Spleen (tissue), 11 donors: ENCODE results near the gene HMCN2. TPM values are rescaled to one million over a fixed set of nuclear protein-coding genes. Genes with fewer than 3 reads are reported as not detected.
A peak's percentile ranks its signal among the peaks of the same experiment; 100 is the strongest.

Experiments used
- DNase-seq: peaks from one replicate; pipeline ENCODE4 v3.0.0-alpha.2; 2020
- H3K27ac ChIP-seq, 8 donors: fragments of 200-600 bp; sonication (generic) in 7 of 8; 1 replicate in 4 of 8; 2 replicates in 4 of 8; pipeline versions ENCODE4 v1.5.0 to v1.8.0; 2016 to 2021; ENCODE audit warnings: inconsistent platforms in 4 of 8, mild to moderate bottlenecking in 4 of 8, moderate library complexity in 1 of 8
- H3K27me3 ChIP-seq, 7 donors: fragments of 200-600 bp; sonication (generic) in 6 of 7; replicated peaks in 1 of 7; 1 replicate in 4 of 7; 2 replicates in 3 of 7; pipeline versions ENCODE4 v1.5.0 to v1.8.0; 2016 to 2021; ENCODE audit warnings: inconsistent platforms in 3 of 7, mild to moderate bottlenecking in 1 of 7
- H3K36me3 ChIP-seq, 6 donors: fragments of 200-600 bp; sonication (generic) in 5 of 6; 1 replicate in 4 of 6; 2 replicates in 2 of 6; pipeline versions ENCODE4 v1.5.0 to v1.8.0; 2016 to 2021; ENCODE audit warnings: inconsistent platforms in 2 of 6
- H3K4me1 ChIP-seq, 6 donors: fragments of 200-600 bp; sonication (generic) in 5 of 6; 1 replicate in 3 of 6; 2 replicates in 3 of 6; pipeline versions ENCODE4 v1.5.0 to v1.8.0; 2016 to 2021; ENCODE audit warnings: inconsistent platforms in 3 of 6
- H3K4me3 ChIP-seq, 8 donors: fragments of 200-600 bp; sonication (generic) in 7 of 8; 1 replicate in 4 of 8; 2 replicates in 4 of 8; pipeline versions ENCODE4 v1.5.0 to v1.8.0; 2016 to 2021; ENCODE audit warnings: inconsistent platforms in 4 of 8, mild to moderate bottlenecking in 4 of 8, moderate library complexity in 2 of 8
- H3K9me3 ChIP-seq, 8 donors: fragments of 200-600 bp; sonication (generic) in 7 of 8; 1 replicate in 4 of 8; 2 replicates in 4 of 8; pipeline versions ENCODE4 v1.5.0 to v1.8.0; 2016 to 2021; ENCODE audit warnings: inconsistent platforms in 4 of 8
- CTCF ChIP-seq, 11 experiments: fragments of 200-600 bp in 7 of 11; fragments of 450-650 bp in 4 of 11; sonication (generic) in 4 of 11; IDR thresholded peaks in 8 of 11; conservative IDR thresholded peaks in 3 of 11; 1 replicate in 7 of 11; 2 replicates in 4 of 11; pipeline versions ENCODE4 v1.4.0 to v1.8.0; 2016 to 2021; ENCODE audit warnings: antibody characterized with exemption in 11 of 11, inconsistent platforms in 4 of 11, mild to moderate bottlenecking in 1 of 11
- POLR2A ChIP-seq, 3 donors: fragments of 450-650 bp; IDR thresholded peaks; one replicate each; pipeline ENCODE4 v1.5.1; 2017; ENCODE audit warnings: antibody characterized with exemption in 3 of 3, mild to moderate bottlenecking in 1 of 3
- POLR2AphosphoS5 ChIP-seq, 3 donors: sonication (generic); formaldehyde crosslinking; IDR thresholded peaks; one replicate each; pipeline ENCODE4 v1.5.1; 2017; ENCODE audit warnings: antibody characterized with exemption in 3 of 3
- WGBS, 5 donors: extraction: QIAGEN DNeasy Blood & Tissue Kit in 3 of 5; methylation state at CpG; one replicate each; pipeline versions ENCODE4 v1.1.5 to v1.1.7; 2013 to 2018; 5-methylcytosine and 5-hydroxymethylcytosine counted together
- intact Hi-C: fragments of 100-400 bp; cut with DNase I; formaldehyde crosslinking; loops from one replicate; pipeline ENCODE4 v1.15.0; 2023; ENCODE audit warnings: low total_unique reads
- polyA plus RNA-seq, 3 donors: library from polyadenylated mRNA; stranded (reverse); fragments of 200-250 nt; gene quantifications; one replicate each; pipeline ENCODE4 v1.2.1, GENCODE V29; 2013
- total RNA-seq, 7 donors: library from RNA; depleted of rRNA in 3 of 7; stranded (reverse); fragments of >200 nt in 3 of 7; fragmentation: NEBNext Ultra II Directional in 4 of 7; extraction: Animal tissue kit (Norgen Biotek cat#: 25700) in 4 of 7; gene quantifications; one replicate each; pipeline versions ENCODE4 v1.1.0 to v1.2.1, GENCODE V29; 2016 to 2021
- donor health status: healthy with polysubstance abuse.
- donor health status: DM: no; HTN: no; CAD: no; lungs with moderate emphysema.
- donor health status: DM: no; HTN: no; CAD: no.
- donor health status: Bipolar disorder and iron deficiency.
- donor health status: healthy.
- donor health status: DM: no; HTN: no; CAD: no.
- donor health status: DM: yes; HTN: yes; CAD: no.

The HMCN2 gene
- total and polyA plus RNA-seq, 10 donors, result 0.09 to 1.9 (median 0.73) TPM

GRCh38 chr9:130266236-130267098, 907 bp downstream of the HMCN2 start:
- peak; percentile 28 for DNase-seq
- peaks cover 0 to 24% (median 13%) of the 10 kb centered on the region in 6 donors for H3K4me1 ChIP-seq
- WGBS, 5 donors, result 31 to 47% (median 38%) methylated on average over 34 to 41 of the region's 41 CpGs
- intact Hi-C loops, result no loop called here
- TF ChIP-seq CTCF (IDR thresholded peaks at IDR 0.05 in 8 of 11, conservative IDR thresholded peaks at IDR 0.05 in 3 of 11), result no peak
- no peak for TF ChIP-seq POLR2AphosphoS5 (IDR thresholded peaks at IDR 0.05)
- TF ChIP-seq POLR2A (IDR thresholded peaks at IDR 0.05), result no peak
- no peak overlapping the region for H3K27ac ChIP-seq
- peak overlapping the region in 1 of 8 donors; percentile 35 for H3K4me3 ChIP-seq
- H3K9me3 ChIP-seq, result no peaks in the 10 kb centered on the region
- no peaks in the 10 kb centered on the region for H3K36me3 ChIP-seq
- peaks cover 4 to 97% (median 72%) of the 10 kb centered on the region in 7 donors for H3K27me3 ChIP-seq

DNA sequence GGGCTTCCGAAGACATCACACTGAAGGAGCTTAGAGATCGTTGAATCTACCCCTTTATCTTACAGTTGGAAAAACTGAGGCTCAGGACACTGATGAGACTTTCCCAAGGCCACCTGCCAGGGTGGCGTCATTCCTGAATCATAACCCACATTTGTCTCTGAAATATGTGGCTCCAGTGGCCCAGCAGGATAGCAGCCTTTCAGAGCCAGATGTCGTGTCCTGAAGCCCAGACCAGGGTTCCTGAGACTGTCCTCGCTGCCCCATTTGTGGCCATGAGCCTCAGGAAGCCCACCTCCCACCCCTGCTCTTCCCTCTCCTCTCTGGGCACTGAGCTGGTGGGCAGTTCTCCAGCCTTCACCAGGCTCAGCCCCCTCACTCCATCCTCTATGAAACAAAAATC, 2.4 kb downstream of the HMCN2 start:
- H3K4me3 ChIP-seq, result no peak overlapping the region
- peaks cover 4 to 92% (median 58%) of the 10 kb centered on the region in 7 donors for H3K27me3 ChIP-seq
- DNase-seq, result no peak
- 78 to 94% (median 87%) methylated on average over 3 to 5 of the region's 5 CpGs for WGBS, 5 donors
- peaks cover 0 to 29% (median 13%) of the 10 kb centered on the region in 6 donors for H3K4me1 ChIP-seq
- H3K9me3 ChIP-seq, result no peaks in the 10 kb centered on the region
- H3K36me3 ChIP-seq, result no peaks in the 10 kb centered on the region
- TF ChIP-seq POLR2AphosphoS5 (IDR thresholded peaks at IDR 0.05) (no peak), POLR2A (IDR thresholded peaks at IDR 0.05) (no peak), CTCF (IDR thresholded peaks at IDR 0.05 in 8 of 11, conservative IDR thresholded peaks at IDR 0.05 in 3 of 11) (no peak)
- intact Hi-C loops, result no loop called here
- no peak overlapping the region for H3K27ac ChIP-seq

DNA sequence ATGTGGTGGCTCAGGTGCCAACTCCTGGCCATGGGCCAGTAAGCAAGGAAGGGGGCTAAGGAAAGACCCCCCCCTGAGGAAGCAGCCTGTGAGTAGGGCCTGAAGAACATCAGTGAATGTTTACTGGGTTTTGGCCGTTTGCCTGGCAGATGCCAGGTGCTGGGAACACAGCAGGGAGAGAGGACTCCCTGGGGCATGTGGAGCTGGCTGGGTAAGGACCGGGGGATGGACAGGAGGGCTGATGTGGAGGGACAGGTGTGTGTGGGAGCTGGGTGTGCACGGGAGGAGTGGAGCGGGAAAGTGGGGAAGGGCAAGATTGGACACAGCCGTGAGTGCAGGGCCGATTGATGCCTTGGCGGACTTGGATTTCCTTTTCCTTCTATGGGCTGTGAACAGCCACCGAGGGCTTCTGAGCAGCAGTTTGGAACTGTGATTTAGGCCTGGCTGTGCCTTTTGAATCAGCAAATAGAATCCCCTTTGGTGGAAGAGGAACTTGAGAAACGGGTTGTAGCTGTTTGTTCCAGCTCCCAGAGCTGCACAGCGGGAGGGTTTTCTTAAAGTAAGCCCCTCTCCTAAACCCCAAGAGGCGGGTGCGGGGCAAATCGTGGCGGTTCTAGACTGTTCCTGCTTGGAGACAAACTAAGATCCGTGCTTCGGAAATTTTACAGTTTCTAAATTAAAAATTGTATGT, 3.1 kb downstream of the HMCN2 start:
- DNase-seq, result peak; percentile 40
- Histone ChIP-seq H3K4me1 (peaks cover 0 to 29% (median 13%) of the 10 kb centered on the region in 6 donors), H3K9me3 (no peaks in the 10 kb centered on the region), H3K4me3 (no peak overlapping the region), H3K27ac (peak overlapping the region in 4 of 8 donors; percentile 11 to 63 (median 42)), H3K36me3 (no peaks in the 10 kb centered on the region), H3K27me3 (peaks cover 4 to 90% (median 51%) of the 10 kb centered on the region in 7 donors)
- intact Hi-C loops, result no loop called here
- 41 to 49% (median 44%) methylated on average over 16 of the region's 16 CpGs for WGBS, 5 donors
- TF ChIP-seq POLR2A (IDR thresholded peaks at IDR 0.05), result no peak
- no peak for TF ChIP-seq POLR2AphosphoS5 (IDR thresholded peaks at IDR 0.05)
- TF ChIP-seq CTCF (IDR thresholded peaks at IDR 0.05 in 8 of 11, conservative IDR thresholded peaks at IDR 0.05 in 3 of 11), result no peak

- WGBS, 5 donors, result 61 to 74% (median 71%) methylated on average over 6 of the region's 6 CpGs
- no peak for TF ChIP-seq POLR2A (IDR thresholded peaks at IDR 0.05)
- no peak for TF ChIP-seq CTCF (IDR thresholded peaks at IDR 0.05 in 8 of 11, conservative IDR thresholded peaks at IDR 0.05 in 3 of 11)
- no peak for TF ChIP-seq POLR2AphosphoS5 (IDR thresholded peaks at IDR 0.05)
- Histone ChIP-seq H3K27me3 (peaks cover 0 to 86% (median 30%) of the 10 kb centered on the region in 7 donors), H3K4me3 (no peak overlapping the region), H3K27ac (no peak overlapping the region), H3K4me1 (peaks cover 0 to 18% (median under 1%) of the 10 kb centered on the region in 6 donors), H3K36me3 (no peaks in the 10 kb centered on the region), H3K9me3 (no peaks in the 10 kb centered on the region)
- DNase-seq, result no peak
- intact Hi-C loops, result no loop called here
Measured at GRCh38 chr9:130271473-130271872, 5.9 kb downstream of the HMCN2 start.
